Measurements from ENCODE around the gene JARID2. TPM values are rescaled to one million over a fixed set of nuclear protein-coding genes. Genes with fewer than 3 reads are reported as not detected.

The JARID2 gene
- polyA plus RNA-seq, 1 donor from 2014 or later = 25.5 TPM

DNA sequence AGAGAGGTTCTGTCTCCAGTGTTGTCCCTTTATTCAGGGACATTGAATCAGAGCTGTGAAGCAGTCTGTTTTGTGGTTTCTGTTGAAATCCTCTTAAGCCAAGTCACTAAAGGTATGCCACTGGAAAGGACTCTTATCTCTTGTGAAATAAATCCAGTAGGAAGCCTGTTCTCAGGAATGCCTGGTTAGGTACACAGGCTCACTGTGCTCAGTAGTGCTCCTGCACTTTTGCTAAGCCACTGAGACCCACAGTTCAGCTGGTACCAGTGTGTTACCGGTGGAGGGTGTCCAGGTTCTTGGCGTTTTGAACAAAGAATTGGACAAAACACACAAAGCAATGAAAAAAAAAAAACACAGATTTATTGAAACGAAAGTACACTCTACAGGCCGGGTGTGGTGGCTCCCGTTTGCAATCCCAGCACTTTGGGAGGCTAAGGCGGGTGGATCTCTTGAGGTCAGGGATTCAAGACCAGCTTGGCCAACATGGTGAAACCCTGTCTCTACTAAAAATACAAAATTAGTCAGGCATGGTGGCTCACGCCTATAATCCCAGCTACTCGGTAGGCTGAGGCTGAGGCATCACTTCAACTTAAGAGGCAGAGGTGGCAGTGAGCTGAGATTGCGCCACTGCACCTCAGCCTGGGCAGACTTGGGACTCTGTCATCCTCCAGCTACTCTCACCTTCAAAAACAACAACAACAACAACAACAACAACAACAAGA, 186.1 kb downstream of the JARID2 start:
- TF ChIP-seq, protein P1, sequence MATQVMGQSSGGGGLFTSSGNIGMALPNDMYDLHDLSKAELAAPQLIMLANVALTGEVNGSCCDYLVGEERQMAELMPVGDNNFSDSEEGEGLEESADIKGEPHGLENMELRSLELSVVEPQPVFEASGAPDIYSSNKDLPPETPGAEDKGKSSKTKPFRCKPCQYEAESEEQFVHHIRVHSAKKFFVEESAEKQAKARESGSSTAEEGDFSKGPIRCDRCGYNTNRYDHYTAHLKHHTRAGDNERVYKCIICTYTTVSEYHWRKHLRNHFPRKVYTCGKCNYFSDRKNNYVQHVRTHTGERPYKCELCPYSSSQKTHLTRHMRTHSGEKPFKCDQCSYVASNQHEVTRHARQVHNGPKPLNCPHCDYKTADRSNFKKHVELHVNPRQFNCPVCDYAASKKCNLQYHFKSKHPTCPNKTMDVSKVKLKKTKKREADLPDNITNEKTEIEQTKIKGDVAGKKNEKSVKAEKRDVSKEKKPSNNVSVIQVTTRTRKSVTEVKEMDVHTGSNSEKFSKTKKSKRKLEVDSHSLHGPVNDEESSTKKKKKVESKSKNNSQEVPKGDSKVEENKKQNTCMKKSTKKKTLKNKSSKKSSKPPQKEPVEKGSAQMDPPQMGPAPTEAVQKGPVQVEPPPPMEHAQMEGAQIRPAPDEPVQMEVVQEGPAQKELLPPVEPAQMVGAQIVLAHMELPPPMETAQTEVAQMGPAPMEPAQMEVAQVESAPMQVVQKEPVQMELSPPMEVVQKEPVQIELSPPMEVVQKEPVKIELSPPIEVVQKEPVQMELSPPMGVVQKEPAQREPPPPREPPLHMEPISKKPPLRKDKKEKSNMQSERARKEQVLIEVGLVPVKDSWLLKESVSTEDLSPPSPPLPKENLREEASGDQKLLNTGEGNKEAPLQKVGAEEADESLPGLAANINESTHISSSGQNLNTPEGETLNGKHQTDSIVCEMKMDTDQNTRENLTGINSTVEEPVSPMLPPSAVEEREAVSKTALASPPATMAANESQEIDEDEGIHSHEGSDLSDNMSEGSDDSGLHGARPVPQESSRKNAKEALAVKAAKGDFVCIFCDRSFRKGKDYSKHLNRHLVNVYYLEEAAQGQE (IDR thresholded peaks at IDR 0.05; ENCODE audit: borderline replicate concordance) = no peak
- TF ChIP-seq, protein P2, sequence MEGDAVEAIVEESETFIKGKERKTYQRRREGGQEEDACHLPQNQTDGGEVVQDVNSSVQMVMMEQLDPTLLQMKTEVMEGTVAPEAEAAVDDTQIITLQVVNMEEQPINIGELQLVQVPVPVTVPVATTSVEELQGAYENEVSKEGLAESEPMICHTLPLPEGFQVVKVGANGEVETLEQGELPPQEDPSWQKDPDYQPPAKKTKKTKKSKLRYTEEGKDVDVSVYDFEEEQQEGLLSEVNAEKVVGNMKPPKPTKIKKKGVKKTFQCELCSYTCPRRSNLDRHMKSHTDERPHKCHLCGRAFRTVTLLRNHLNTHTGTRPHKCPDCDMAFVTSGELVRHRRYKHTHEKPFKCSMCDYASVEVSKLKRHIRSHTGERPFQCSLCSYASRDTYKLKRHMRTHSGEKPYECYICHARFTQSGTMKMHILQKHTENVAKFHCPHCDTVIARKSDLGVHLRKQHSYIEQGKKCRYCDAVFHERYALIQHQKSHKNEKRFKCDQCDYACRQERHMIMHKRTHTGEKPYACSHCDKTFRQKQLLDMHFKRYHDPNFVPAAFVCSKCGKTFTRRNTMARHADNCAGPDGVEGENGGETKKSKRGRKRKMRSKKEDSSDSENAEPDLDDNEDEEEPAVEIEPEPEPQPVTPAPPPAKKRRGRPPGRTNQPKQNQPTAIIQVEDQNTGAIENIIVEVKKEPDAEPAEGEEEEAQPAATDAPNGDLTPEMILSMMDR (IDR thresholded peaks at IDR 0.05; ENCODE audit: poor library complexity, severe bottlenecking) = no peak
- TF ChIP-seq SMC3 (conservative IDR thresholded peaks at IDR 0.05; ENCODE audit: poor library complexity) (no peak), MXI1 (conservative IDR thresholded peaks at IDR 0.05; ENCODE audit: poor library complexity, severe bottlenecking) (no peak), EZH2 (IDR thresholded peaks at IDR 0.05; ENCODE audit: borderline replicate concordance, insufficient read depth, low read length, poor library complexity, severe bottlenecking) (no peak), RAD21 (conservative IDR thresholded peaks at IDR 0.05) (no peak), POLR2AphosphoS5 (IDR thresholded peaks at IDR 0.05) (no peak), EP300 (conservative IDR thresholded peaks at IDR 0.05; ENCODE audit: poor library complexity, severe bottlenecking) (no peak), TAF1 (IDR thresholded peaks at IDR 0.05; ENCODE audit: low read depth) (no peak)
- no peak overlapping the region for H3K9ac ChIP-seq (ENCODE audit: low read length)
- no peak overlapping the region for H3K27ac ChIP-seq (ENCODE audit: low read length)
- H3K36me3 ChIP-seq (ENCODE audit: insufficient read depth, low read length) = no peaks in the 10 kb centered on the region
- peaks cover 4% of the 10 kb centered on the region for H3F3A ChIP-seq (ENCODE audit: insufficient read depth, low read length, poor library complexity, severe bottlenecking)
- H2AFZ ChIP-seq (ENCODE audit: low read depth, low read length) = no peak overlapping the region
- H3K9me3 ChIP-seq (ENCODE audit: low read length) = no peaks in the 10 kb centered on the region
- no peaks in the 10 kb centered on the region for H4K20me1 ChIP-seq (ENCODE audit: insufficient read depth)
- no peaks in the 10 kb centered on the region for H3K27me3 ChIP-seq (ENCODE audit: insufficient read depth, low read depth, low read length)
- peaks cover 71% of the 10 kb centered on the region for H3K79me2 ChIP-seq (replicated peaks; ENCODE audit: insufficient read depth, low read length)
- no peak overlapping the region for H3K4me3 ChIP-seq (ENCODE audit: low read length)
- H3K4me2 ChIP-seq (ENCODE audit: low read length) = no peak overlapping the region
- no peaks in the 10 kb centered on the region for H3K9me2 ChIP-seq (ENCODE audit: insufficient read depth, low read length)

DNA sequence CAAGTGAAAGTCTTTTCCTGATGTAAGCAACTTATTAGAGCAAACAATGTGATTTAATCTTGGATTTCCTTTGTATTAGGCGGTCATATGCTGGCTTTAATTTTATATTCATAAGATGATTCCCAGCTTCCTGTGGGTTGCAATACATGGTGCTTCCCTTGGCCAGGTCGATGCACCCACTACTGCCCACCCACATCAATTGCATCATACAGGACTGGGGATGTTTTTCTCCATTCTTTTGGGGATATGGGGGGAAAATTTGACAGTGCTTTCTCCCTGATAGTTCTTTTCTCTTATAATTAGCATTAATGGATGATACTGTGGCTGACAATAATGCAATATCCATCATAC, 187.6 kb downstream of the JARID2 start:
- H2AFZ ChIP-seq (ENCODE audit: low read depth, low read length) = no peak overlapping the region
- H3K4me2 ChIP-seq (ENCODE audit: low read length) = no peak overlapping the region
- H3K9ac ChIP-seq (ENCODE audit: low read length) = no peak overlapping the region
- H3K79me2 ChIP-seq (replicated peaks; ENCODE audit: insufficient read depth, low read length) = peaks cover 77% of the 10 kb centered on the region
- no peaks in the 10 kb centered on the region for H3K9me3 ChIP-seq (ENCODE audit: low read length)
- H4K20me1 ChIP-seq (ENCODE audit: insufficient read depth) = no peaks in the 10 kb centered on the region
- H3F3A ChIP-seq (ENCODE audit: insufficient read depth, low read length, poor library complexity, severe bottlenecking) = peaks cover 4% of the 10 kb centered on the region
- no peaks in the 10 kb centered on the region for H3K9me2 ChIP-seq (ENCODE audit: insufficient read depth, low read length)
- H3K27me3 ChIP-seq (ENCODE audit: insufficient read depth, low read depth, low read length) = no peaks in the 10 kb centered on the region
- H3K27ac ChIP-seq (ENCODE audit: low read length) = no peak overlapping the region
- TF ChIP-seq RAD21 (conservative IDR thresholded peaks at IDR 0.05) (no peak), EP300 (conservative IDR thresholded peaks at IDR 0.05; ENCODE audit: poor library complexity, severe bottlenecking) (no peak), POLR2AphosphoS5 (IDR thresholded peaks at IDR 0.05) (no peak), MXI1 (conservative IDR thresholded peaks at IDR 0.05; ENCODE audit: poor library complexity, severe bottlenecking) (no peak), TAF1 (IDR thresholded peaks at IDR 0.05; ENCODE audit: low read depth) (no peak), SMC3 (conservative IDR thresholded peaks at IDR 0.05; ENCODE audit: poor library complexity) (no peak), EZH2 (IDR thresholded peaks at IDR 0.05; ENCODE audit: borderline replicate concordance, insufficient read depth, low read length, poor library complexity, severe bottlenecking) (no peak)
- TF ChIP-seq, protein P2 (IDR thresholded peaks at IDR 0.05; ENCODE audit: poor library complexity, severe bottlenecking) = no peak
- TF ChIP-seq, protein P1 (IDR thresholded peaks at IDR 0.05; ENCODE audit: borderline replicate concordance) = no peak
- no peaks in the 10 kb centered on the region for H3K36me3 ChIP-seq (ENCODE audit: insufficient read depth, low read length)
- H3K4me3 ChIP-seq (ENCODE audit: low read length) = no peak overlapping the region
